Measurements from ENCODE around the gene DIAPH2. TPM values are rescaled to one million over a fixed set of nuclear protein-coding genes. Genes with fewer than 3 reads are reported as not detected.

The DIAPH2 gene
- total RNA-seq, 1 experiment from 2014 or later, result 6.3 TPM

DNA sequence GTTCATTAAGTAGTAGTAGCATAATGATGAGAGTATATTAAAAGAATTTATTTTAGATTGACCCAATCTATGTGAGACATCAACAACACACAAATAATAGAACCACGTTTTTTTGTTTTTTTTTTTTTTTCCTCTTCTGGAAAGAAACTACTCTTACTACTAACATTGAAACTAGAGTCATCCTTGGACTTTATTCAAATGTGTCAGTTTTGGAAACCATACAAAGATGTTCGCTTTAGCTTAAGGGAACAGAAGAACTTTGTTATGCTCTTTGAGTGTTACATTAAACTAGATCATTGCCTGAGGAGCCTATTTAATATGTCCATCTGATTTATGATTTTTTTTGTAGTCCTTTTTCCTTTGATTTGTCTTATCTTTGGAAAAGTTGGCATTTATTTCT is 365.8 kb downstream of the DIAPH2 start:
- DNase-seq (ENCODE audit: low spot score), result no peak

DNA sequence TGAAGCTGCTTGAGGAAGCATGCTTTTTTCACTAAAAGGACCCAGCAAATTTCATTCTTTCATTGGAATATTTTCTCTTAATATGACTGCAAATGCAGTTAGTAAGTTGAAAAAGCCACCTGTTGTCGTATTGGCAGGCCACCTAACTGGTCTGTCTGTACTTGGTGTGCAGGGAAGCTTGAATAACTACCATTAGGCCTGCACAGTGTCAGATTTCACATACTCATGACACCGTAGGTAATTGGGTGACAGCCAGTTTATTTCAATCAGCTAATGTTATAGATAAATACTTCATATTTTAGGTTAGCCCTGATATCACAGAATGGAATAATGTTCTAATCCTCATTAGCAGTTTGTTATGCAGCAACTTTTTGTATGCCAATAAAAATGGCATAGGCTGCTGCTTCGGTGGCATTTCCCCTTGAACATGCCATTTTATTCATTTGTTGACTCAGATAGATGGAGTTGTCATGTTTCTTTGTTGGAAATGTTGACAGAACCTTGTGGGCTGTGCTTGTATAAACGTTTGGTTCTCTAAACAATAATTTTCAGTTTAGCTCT is 372.8 kb downstream of the DIAPH2 start:
- DNase-seq (ENCODE audit: low spot score), result no peak

DNA sequence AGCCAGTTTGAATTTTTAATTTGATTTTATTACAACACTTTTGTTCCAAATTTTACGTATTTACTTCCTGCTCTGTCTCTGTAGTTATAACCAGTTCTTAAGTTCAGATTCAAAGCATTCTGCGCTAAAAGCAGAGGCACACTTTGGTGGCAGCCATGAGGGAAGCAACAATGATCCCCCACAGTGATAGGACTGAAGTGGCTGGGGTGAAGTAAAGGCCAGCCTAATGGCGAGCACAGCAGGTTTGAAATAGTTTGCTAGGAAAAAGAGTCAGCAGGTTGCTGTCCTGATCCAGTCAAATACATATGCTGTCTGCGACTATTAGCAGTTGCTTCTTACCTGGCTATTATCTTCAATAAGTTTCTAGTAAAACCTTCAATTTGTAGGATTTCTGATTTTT is 375.4 kb downstream of the DIAPH2 start:
- no peak for DNase-seq (ENCODE audit: low spot score)

DNA sequence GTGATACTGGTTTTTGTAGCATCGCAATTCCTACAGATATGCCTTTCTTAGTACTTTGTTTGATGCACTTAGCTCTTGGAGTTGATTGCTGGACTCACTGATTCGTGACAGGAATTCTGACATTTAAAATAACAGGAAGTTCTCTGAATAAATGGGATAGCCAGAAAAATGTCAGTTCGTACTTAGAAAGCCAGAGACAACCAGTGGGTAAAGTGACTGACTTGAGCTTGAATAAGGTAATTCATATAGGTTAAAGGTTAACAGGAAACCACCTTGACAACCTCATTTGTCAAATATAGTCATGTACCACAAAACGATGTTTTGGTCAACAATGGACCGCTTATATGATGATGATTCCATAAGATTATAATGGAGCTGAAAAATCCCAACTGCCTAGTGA is 380.4 kb downstream of the DIAPH2 start:
- no peak for DNase-seq (ENCODE audit: low spot score)

DNA sequence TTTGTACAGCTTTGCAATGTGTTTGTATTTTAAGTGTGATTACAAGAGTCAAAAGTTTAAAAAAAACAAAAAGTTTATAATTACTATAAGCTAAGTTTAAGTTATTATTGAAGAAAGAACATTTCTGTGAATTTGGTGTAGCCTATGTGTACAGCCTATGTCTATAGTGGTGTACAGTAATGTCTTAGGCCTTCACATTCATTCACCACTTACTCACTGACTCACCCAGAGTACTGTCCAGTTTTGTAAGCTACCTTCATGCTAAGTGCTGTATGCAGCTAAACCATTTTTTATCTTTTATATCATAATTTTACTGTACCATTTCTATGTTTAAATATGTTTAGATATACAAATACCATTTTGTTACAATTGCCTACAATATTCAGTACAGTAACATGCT is 381.3 kb downstream of the DIAPH2 start:
- DNase-seq (ENCODE audit: low spot score), result no peak

DNA sequence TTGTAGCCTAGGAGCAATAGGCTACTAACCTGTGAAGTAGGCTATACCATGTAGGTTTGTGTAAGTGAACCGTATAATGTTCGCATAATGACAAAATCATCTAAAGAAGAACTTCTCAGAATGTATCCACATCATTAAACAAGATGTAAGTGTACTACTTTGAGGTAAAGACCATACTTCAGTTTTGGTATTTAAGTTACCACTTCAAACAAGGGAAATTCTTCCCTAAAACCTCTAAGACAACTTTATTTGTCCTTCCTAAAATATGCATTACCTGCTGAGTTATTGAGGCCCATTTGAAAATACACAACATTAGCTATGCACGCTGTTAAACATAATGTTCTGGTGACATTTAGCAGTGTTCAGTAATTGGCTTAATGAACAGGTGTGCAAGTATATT is 381.7 kb downstream of the DIAPH2 start:
- DNase-seq (ENCODE audit: low spot score), result no peak

DNA sequence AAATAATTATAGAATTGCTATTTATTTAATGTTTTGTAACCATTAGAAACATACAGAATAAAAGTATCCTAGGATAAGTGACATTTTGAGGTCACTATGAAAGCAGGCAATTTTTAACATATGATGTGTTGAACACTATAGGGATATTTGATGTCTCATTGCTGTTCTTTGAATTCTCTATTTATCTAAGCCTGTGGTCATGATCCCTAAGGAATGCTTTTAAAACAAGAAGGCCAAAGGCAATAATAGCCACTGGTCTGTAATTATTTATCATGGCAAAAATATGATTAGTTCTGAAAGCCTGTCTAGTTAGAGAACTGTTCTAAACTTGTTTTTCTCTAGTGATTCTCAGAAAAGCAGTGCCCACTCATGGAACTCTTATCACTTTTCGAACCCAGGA is 385.7 kb downstream of the DIAPH2 start:
- no peak for DNase-seq (ENCODE audit: low spot score)

DNA sequence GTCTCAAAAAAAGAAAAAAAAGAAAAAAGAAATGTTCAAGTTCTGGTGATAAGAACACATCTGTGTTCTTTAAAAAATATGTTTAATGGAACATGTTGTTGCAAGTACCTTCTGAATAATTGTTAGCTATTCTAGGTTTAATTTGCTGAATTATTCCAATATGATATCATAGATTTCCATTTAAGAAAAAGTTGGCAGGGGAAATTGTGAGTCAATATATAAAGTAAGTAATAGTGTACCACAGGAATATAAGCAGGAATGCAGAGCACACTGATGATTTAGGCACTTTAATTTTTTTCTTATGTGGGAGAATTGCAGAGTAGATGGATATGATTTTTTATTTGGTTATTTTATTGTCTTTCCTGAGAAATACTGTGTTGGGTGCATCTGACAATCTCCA is 389.8 kb downstream of the DIAPH2 start:
- DNase-seq (ENCODE audit: low spot score), result no peak

DNA sequence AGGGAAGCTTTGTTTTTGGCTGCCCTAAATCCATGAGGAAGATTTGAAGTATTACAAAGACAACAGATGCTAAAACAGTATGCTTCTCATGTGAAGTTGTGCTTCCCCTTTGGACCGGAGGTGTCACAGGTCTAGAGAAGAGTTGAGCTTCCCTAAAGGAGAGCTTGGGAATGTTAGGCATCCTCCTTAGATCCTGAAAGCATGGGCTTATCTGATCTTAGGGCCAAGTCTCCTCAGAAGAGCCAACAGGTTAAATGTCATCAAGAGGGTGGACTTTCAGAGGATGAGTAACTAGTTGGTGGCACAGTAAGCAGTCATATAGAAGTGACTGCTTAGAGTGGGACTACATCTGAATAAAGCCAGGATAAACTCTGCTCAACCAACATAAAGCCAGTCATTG is 404.5 kb downstream of the DIAPH2 start:
- no peak for DNase-seq (ENCODE audit: low spot score)

DNA sequence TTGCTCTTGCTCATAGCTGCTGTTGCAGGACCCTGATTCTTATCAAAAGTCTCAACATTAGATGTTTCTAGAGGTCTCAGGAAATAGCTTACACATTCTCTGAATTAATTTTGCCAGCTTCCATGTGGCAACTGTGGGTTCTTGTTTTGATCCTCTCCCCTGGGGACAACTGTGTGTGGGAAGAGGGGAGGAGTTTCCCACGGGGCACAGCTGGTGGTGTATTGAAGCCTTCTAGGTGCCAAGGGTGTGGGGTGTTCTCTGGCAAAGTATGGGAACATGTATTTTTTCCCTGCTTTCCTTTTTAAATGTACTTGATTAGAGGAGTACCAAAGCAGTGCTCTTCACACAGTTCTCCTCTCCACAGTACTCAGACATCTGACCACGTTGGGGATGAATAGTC is 411.7 kb downstream of the DIAPH2 start:
- no peak for DNase-seq (ENCODE audit: low spot score)

DNA sequence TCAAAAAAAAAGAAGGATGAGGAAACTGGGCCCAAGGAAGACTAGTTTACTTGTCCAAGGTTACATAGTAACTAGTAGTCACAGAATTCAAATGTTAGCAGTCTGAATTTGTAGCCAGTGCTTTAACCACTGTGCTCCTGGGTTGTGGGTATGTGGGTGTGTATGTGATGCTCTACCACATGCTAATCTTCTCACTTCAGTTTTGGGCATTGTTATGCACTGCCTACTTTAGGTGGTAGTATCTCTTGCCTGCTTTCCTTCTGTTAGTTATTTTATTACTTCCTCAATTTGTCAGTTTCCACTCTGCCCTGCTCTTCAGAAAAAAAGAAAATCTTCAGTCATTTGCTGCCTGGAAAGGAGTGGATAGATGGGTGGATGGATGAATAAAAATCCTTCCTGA is 418.3 kb downstream of the DIAPH2 start:
- DNase-seq (ENCODE audit: low spot score), result no peak

DNA sequence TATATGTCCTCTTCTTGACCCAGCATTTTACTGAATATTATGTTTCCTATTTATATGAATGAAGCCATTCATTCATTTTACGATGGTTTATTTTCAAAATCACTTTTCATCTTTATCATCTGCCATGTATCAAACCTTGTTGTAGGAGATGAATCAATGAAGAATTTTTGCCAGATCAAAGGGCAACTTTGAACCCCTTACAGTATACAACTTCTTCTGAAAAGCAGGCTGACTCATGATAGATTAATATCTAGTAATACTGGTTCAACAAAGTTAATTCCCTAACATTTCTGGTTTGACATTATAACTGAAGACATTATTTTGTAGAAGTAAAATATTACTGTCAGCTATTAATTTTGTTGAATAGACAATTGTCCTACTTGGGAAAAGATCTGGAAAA is 425.1 kb downstream of the DIAPH2 start:
- DNase-seq (ENCODE audit: low spot score), result no peak

DNA sequence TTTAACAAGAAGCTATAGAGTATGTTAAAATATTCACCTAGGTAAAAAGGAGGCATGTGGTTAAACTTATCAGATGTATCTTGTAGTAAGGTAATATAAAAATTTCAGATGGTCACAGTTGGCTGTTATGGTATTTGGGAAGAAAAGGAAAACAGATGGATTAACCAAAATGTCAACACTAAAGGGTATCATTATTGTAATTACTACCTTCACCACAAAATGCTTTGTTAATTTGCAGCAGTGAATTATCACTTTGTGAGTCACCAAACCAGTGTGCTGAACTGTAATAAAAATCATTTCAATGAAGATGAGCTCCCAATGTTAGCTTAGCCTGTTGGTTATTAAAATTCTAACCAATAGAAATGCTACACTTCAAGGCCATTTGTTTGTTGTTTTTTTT is 432.9 kb downstream of the DIAPH2 start:
- no peak for DNase-seq (ENCODE audit: low spot score)

DNA sequence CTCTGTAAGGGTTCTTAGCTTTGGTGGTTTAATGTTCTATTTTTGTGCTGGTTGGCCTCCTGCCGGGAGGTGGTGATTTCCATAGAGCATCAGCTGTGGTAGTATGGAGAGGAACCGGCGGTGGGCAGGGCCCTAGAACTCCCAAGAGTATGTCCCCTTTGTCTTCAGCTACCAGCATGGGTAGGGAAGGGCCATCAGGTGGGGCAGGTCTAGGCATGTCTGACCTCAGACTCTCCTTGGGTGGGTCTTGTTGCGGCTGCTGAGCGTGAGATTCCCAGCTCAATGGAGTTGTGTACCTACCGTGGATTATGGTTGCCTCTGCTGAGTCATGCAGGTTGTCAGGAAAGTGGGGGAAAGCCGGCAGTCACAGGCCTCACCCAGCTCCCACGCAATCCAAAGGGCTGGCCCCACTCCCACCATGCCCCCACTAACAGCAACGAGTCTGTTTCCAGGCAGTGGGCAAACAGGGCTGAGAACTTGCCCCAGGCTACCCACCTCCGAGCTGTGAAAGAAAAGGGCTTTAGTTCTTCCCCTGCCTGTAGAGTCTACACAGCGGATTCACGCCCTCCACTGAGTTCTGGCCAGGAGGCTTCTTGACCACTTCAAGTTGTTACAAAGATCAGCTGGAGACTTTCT is 434.9 kb downstream of the DIAPH2 start:
- no peak for DNase-seq (ENCODE audit: low spot score)

DNA sequence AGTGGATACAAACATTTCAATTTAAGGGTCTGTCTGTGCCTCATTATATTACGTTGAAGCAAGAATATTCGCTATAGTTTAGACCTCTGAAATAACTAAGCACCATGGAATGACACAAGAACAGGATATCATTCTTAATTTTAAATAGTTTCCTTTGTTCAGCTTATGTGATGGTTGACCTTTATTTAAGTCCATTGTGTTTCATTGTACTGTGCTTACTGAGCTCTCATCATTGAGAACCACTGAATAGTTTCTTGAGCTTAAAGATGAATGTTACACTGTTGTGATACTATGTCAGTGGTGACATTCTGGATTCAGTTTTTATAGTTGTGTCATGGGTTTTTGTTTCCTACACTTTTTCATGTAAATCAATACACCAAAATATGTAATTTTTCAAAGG is 438.4 kb downstream of the DIAPH2 start:
- no peak for DNase-seq (ENCODE audit: low spot score)

DNA sequence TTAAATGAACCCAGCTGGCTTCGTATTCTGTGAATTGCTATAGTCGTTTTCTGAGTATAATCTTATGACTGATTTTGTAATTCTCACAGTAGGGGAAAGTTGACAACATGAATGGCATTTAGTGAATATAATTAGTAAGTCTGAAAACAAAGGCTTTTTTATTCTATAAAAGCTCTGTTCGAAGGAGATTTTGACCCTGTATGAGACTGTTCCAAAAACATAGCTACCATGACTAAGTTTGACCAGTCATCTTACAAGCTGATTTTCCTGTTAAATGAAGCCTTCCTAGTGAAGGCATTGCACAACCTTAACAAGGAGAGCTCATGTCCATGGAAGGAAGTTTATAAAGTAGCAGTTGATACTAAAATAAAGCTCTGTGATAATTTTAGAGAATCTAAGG is 441.4 kb downstream of the DIAPH2 start:
- no peak for DNase-seq (ENCODE audit: low spot score)

DNA sequence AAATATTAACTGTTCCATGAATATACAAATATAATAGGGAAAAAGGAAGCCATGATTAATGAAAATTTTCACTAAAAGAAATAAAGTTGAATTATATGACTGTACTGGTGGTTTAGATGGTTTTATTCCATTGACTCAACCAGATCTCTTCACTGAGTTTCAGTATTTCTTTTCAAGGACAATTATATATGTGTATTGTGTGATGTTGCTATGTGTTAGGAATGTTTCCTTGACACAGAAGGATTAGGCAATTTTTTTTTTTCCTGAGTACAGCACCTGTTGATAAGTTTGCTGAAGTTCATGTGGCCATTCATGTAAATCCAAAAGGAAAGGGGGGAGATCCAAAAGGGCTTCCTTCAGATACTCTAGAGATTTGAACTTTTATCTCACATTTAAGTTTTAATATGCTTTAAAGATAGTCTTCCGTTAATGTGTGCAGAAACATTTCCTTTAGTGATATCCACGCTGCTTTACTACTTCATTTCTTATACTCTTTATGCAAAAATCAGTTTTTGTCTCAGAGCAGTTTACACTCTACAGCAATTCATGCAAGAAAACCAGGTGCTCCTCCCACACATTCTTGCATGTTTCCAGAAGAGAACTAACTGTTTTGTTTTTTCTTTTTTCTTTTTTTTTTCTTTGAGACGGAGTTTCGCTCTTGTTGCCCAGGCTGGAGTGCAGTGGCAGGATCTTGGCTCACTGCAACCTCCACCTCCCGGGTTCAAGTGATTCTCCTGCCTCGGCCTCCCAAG is 448.2 kb downstream of the DIAPH2 start:
- DNase-seq (ENCODE audit: low spot score), result no peak

DNA sequence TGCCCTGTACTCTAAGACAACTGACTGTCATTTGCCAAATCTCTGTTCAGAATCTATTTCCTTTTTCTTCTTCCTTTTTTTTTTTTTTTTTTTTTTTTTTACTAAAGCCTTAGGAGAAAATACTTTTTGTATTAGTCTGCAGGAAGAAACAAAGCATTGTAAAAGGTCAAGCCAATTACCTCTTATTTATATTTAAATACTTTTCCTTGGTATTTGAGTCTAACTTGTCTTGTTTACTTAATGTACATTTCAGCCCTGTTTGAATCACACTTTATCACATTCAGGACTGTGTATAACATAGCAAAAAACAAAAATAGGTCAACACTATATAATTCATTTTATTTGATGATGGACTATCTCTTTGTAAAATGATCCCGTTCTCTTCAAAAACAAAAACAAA is 461.3 kb downstream of the DIAPH2 start:
- DNase-seq (ENCODE audit: low spot score), result no peak

DNA sequence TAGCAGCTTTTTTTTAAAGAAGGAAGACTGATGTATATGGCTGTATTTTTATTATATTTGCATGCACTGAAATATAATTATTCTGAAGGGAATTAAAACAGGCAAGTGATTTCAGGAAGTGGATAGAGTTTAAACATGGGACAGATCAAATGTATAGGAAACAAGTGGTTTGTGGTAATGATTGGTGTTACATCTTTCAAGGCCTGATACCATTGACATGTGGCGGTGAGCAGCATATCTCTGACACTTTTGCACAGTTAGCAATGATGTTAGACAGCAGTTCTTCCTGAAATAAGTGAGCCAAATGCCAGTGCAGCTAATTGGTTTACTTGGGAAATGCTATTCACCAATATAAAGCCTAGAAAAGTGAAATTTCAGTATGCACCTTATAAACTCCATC is 471.2 kb downstream of the DIAPH2 start:
- no peak for DNase-seq (ENCODE audit: low spot score)

DNA sequence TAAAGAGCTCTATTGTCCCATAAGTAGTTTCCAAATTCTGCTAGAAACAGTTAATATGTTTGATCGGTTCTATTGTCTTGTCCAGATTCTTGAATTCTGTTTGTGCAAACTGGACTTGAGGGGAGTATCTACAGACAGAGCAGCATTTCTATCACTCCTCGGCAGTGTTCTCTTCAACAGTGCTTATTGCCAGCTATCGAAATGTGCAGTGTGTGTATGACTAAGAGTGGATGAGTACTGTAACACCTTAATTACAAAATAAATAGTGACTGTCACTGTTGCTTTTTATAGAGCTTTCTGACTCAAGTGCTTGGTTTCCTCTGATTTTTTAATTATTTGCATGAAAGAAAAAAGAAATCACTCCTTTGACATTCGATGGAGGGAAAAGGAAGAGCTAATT is 473.6 kb downstream of the DIAPH2 start:
- DNase-seq (ENCODE audit: low spot score), result no peak

DNA sequence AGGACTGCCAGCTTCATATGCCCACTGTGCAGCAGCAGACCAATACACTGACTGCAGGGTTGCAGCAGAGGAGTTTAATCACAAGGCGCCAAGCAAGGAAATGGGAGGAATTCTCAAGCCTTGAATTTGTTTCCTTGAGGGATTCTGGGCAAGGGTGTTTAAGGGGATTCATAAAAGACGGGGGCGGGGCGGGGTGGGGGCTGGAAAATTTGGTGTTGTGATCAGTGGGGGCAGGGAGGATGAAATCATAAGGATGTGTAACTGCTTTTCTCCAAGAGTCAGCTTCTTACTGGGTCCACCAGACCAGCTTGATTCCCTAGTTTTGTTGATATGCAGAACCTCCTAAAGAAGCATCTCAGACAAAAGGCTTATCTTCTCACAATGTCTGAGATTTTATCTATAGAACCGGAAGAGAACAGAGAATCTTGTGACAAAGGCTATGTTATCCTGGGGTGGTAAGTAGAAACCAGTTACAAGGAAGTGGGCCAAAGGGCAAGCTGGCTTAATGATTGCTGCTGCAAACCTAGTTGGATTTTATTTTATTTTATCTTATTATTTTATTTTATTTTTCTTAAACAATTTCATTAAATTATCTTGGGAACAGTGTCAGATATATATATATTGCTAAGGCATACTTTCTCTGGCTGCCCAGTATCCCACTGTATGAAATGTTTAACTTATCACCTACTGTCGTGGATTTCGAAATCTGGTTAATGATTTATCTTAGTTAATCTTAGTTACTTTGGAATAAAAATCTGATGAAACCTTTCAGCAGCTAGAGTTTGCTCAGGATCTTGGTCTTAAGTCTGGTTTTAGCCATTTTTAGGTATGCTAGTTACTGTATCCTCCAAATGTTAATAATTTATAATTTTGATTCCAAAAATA is 475.5 kb downstream of the DIAPH2 start:
- DNase-seq (ENCODE audit: low spot score), result no peak

DNA sequence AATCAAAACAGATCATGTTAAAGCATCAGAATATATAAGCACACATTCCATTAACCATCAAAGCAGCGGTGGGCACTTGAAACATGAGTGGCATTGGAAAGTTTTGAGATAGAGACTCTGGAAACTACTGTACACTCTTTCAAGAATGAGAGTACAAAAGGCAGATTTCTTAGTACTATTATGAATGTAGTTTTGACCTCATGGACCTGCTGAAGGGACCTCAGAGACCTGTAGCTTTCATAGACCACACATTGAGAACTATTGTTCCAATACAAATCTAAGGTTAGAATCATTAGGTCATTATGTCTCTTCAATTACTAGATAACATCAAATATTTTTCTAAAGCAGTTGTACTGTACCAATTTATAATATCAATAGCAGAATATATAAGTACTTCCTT is 482.7 kb downstream of the DIAPH2 start:
- DNase-seq (ENCODE audit: low spot score), result no peak

DNA sequence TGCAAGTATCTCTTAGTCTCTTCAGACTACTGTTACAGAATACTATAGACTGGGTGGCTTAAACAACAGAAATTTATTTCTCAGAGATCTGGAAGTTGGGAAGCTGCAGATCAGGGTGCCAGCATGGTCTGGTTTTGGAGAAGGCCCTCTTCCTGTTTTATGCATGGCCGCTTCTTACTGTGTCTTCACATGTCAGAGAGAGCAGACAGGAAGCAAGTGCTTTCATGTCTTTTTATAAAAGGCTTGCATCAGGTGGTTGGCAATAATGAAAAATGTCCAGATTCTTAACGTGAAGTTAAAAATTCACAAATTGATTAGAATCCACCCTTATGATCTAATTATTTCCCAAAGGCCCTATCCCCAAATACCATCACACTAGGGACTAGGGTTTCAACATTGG is 484.0 kb downstream of the DIAPH2 start:
- DNase-seq (ENCODE audit: low spot score), result no peak
